ENCODE measurements around the gene TSSC4.

The TSSC4 gene

DNA sequence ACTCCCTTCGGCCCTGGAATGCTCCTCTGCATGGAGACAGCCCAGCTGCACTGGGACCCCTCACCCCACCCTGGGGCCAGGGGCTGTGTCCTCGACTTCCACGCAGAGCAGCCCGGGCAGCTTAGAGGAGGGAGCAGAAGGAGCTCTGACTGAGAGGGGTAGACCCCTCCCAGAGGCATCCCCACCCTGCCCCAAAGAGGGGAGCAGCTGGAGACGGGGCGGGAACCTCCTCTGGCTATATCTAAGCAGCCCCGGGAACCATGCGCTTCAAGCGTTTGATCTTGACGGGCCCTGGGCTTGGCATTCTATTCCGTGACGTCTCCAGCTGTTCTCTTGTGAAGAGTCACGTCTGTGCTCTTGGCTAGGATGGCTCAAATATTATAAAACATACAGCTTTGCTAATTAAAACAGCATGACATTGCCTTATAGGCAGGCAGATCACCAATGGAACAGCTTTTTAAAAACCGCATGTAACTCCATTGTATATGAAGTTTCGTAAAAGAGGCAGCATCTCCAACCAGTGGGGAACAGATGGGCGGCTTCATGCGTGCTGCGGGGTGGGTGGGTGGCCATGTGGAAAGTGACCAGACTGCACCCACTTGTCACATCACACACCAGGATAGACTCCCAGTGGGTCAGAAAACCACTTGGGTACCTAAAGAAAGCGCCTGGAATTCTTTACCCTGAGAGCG is 51.9 kb downstream of the TSSC4 start:
- H3K4me3 ChIP-seq (ENCODE audit: low read depth, low read length): no peak overlapping the region
- DNase-seq (ENCODE audit: low read depth): no peak
- TF ChIP-seq, protein P1, sequence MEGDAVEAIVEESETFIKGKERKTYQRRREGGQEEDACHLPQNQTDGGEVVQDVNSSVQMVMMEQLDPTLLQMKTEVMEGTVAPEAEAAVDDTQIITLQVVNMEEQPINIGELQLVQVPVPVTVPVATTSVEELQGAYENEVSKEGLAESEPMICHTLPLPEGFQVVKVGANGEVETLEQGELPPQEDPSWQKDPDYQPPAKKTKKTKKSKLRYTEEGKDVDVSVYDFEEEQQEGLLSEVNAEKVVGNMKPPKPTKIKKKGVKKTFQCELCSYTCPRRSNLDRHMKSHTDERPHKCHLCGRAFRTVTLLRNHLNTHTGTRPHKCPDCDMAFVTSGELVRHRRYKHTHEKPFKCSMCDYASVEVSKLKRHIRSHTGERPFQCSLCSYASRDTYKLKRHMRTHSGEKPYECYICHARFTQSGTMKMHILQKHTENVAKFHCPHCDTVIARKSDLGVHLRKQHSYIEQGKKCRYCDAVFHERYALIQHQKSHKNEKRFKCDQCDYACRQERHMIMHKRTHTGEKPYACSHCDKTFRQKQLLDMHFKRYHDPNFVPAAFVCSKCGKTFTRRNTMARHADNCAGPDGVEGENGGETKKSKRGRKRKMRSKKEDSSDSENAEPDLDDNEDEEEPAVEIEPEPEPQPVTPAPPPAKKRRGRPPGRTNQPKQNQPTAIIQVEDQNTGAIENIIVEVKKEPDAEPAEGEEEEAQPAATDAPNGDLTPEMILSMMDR (IDR thresholded peaks at IDR 0.05; ENCODE audit: low read depth, low read length, missing control alignments): no peak
- in situ Hi-C loops (cut with HindIII; ENCODE audit: low sequenced_read_pairs): no loop called here

DNA sequence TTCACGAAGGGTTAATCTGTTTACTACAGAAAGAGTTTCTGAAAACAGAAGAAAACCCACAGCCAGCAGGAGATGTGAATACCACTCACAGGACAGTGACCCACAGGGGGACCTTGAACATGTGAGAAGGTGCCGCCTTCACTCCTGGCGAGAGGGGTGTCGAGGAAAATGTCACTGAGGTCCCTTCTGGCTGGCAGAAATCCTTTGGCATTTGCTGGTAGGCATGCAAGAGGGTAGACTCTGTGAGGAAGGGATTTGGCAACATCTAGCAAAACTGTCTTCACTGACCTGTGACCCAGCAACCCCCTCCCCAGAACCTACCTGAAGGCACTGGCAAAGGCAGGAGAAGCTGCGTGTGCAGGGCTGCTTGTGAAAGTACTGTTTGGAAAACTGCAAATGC is 52.9 kb downstream of the TSSC4 start:
- in situ Hi-C loops (cut with HindIII; ENCODE audit: low sequenced_read_pairs): no loop called here
- no peak for DNase-seq (ENCODE audit: low read depth)
- TF ChIP-seq, protein P1 (IDR thresholded peaks at IDR 0.05; ENCODE audit: low read depth, low read length, missing control alignments): no peak
- H3K4me3 ChIP-seq (ENCODE audit: low read depth, low read length): no peak overlapping the region

Measured in astrocyte of the cerebellum (primary cell).